Renal cortex interstitium (tissue), 11 donors: ENCODE data around the gene SIX1. TPM values are rescaled to one million over a fixed set of nuclear protein-coding genes. Genes with fewer than 3 reads are reported as not detected.
A peak's percentile ranks its signal among the peaks of the same experiment; 100 is the strongest.

Experiments used
- DNase-seq, 11 donors: peaks; one replicate each; pipeline ENCODE4 v3.0.0-alpha.2; 2013; ENCODE audit warnings: low read depth in 9 of 11, low spot score in 4 of 11; ENCODE audit errors: extremely low read depth in 1 of 11
- polyA plus RNA-seq, 3 donors: library from polyadenylated mRNA; unstranded; fragments of 120-200 nt; gene quantifications; one replicate each; pipeline ENCODE4 v1.2.1, GENCODE V29; 2013; ENCODE audit not compliant: insufficient read length in 3 of 3

Gene SIX1
- polyA plus RNA-seq, 3 donors = 10.2 to 12.7 (median 11.9) TPM

- DNase-seq = no peak
These were observed 26.4 kb downstream of the SIX1 start for GRCh38 chr14:60622917-60623257.

- no peak for DNase-seq
These were observed 26.9 kb downstream of the SIX1 start for GRCh38 chr14:60622210-60622916.

GRCh38 chr14:60621386-60621785 is 27.9 kb downstream of the SIX1 start:
- no peak for DNase-seq

GRCh38 chr14:60618241-60618640 is 31.0 kb downstream of the SIX1 start:
- no peak for DNase-seq

- no peak for DNase-seq
These were observed 32.8 kb downstream of the SIX1 start for GRCh38 chr14:60616461-60616959.

- DNase-seq = no peak
These were observed 47.0 kb downstream of the SIX1 start for GRCh38 chr14:60602291-60602690.

- DNase-seq = no peak
These were observed 49.5 kb downstream of the SIX1 start for GRCh38 chr14:60599727-60600126.

- no peak for DNase-seq
These were observed 53.1 kb downstream of the SIX1 start for GRCh38 chr14:60596139-60596538.

GRCh38 chr14:60594062-60594461 is 55.2 kb downstream of the SIX1 start:
- peak in 1 of 11 donors; percentile 8 for DNase-seq

Other genes with a start within 250 kb of the SIX1 start
- 1 to 10 TPM in 1 of 3 donors, under 1 TPM in 2; 0.32 to 1.1 (median 0.76) TPM for gene C14orf39, start 163.4 kb downstream of the SIX1 start, polyA plus RNA-seq
- gene SIX6, start 140.3 kb downstream of the SIX1 start, polyA plus RNA-seq = under 1 TPM in 1 of 3 donors, not detected in 2; 0.05 TPM
- 1 to 10 TPM; 6.8 to 7.8 (median 7.7) TPM for gene SIX4, start 74.9 kb upstream of the SIX1 start, polyA plus RNA-seq
- 10 to 100 TPM; 39.4 to 54.1 (median 47.2) TPM for gene MNAT1, start 85.3 kb upstream of the SIX1 start, polyA plus RNA-seq